HEK293 (cell line): Measurements from ENCODE around the gene ZBTB22.
A peak's percentile ranks its signal among the peaks of the same experiment; 100 is the strongest.

Experiments used
- CTCF ChIA-PET: fragments of 350-600 bp; formaldehyde crosslinking; extraction: SDS; loops from one replicate; lab custom pipeline; 2021; ENCODE audit warnings: antibody characterized with exemption; lab: Yijun Ruan, JAX
- POLR2A ChIA-PET: fragments of 300-600 bp; formaldehyde crosslinking; extraction: SDS; loops from one replicate; lab custom pipeline; 2020; ENCODE audit warnings: antibody characterized with exemption, inconsistent platforms; lab: Yijun Ruan, JAX
- H3K27ac ChIP-seq: fragments of 200-500 bp; sonication (Bioruptor generic); 2 replicates; pipeline ENCODE4 v1.5.1; 2014; ENCODE audit warnings: low read depth, low read length, control low read depth, inconsistent platforms; ENCODE audit errors: extremely low read depth
- H3K36me3 ChIP-seq, 2 experiments: fragments of 200-500 bp in 1 of 2; sonication (Bioruptor generic) in 1 of 2; 1 replicate in 1 of 2; 2 replicates in 1 of 2; pipeline ENCODE4 v1.5.1; 2014 to 2017; ENCODE audit warnings: inconsistent platforms in 2 of 2, low read length in 2 of 2; ENCODE audit not compliant: control insufficient read depth in 2 of 2, insufficient read depth in 1 of 2
- H3K4me1 ChIP-seq: fragments of 200-500 bp; sonication (Bioruptor generic); 2 replicates; pipeline ENCODE4 v1.5.1; 2014; ENCODE audit warnings: mild to moderate bottlenecking, low read length, inconsistent platforms; ENCODE audit not compliant: control insufficient read depth, insufficient read depth
- H3K4me3 ChIP-seq: 2 replicates; pipeline ENCODE4 v1.5.1; 2011; ENCODE audit warnings: low read depth, mild to moderate bottlenecking, control low read depth, low read length, moderate library complexity
- H3K9me3 ChIP-seq: fragments of 200-500 bp; sonication (Bioruptor generic); 2 replicates; pipeline ENCODE4 v1.5.1; 2014; ENCODE audit warnings: low read depth, low read length, inconsistent platforms; ENCODE audit not compliant: control insufficient read depth, insufficient read depth
- BCL11A ChIP-seq: fragments of 450-650 bp; formaldehyde crosslinking; IDR thresholded peaks from 2 replicates; pipeline ENCODE4 v1.5.1; 2016; ENCODE audit warnings: low read depth, missing biosample characterization, missing genetic modification characterization
- BCL11B ChIP-seq: fragments of 450-650 bp; formaldehyde crosslinking; IDR thresholded peaks from 2 replicates; pipeline ENCODE4 v1.5.1; 2016; ENCODE audit warnings: low read depth, missing biosample characterization, missing genetic modification characterization
- KLF10 ChIP-seq: fragments of 450-650 bp; IDR thresholded peaks from 2 replicates; pipeline ENCODE4 v1.5.1; 2018; ENCODE audit warnings: missing biosample characterization, mild to moderate bottlenecking, missing genetic modification characterization
- MZF1 ChIP-seq: fragments of 450-650 bp; formaldehyde crosslinking; IDR thresholded peaks from 2 replicates; pipeline ENCODE4 v1.5.1; 2017; ENCODE audit warnings: missing biosample characterization, missing genetic modification characterization, borderline replicate concordance
- SALL2 ChIP-seq: fragments of 450-650 bp; formaldehyde crosslinking; IDR thresholded peaks from 2 replicates; pipeline ENCODE4 v1.5.0; 2017; ENCODE audit warnings: missing biosample characterization, mild to moderate bottlenecking, missing genetic modification characterization, borderline replicate concordance
- SCRT2 ChIP-seq: fragments of 450-650 bp; formaldehyde crosslinking; IDR thresholded peaks from 2 replicates; pipeline ENCODE4 v1.5.1; 2016; ENCODE audit warnings: missing biosample characterization, missing genetic modification characterization
- SP3 ChIP-seq: fragments of 450-650 bp; formaldehyde crosslinking; IDR thresholded peaks from 2 replicates; pipeline ENCODE4 v1.5.1; 2016; ENCODE audit warnings: missing biosample characterization, missing genetic modification characterization
- YY1 ChIP-seq: fragments of 450-650 bp; formaldehyde crosslinking; IDR thresholded peaks from 2 replicates; pipeline ENCODE4 v1.5.1; 2018; ENCODE audit warnings: missing biosample characterization, missing genetic modification characterization
- ZBTB17 ChIP-seq: fragments of 450-650 bp; formaldehyde crosslinking; IDR thresholded peaks from 2 replicates; pipeline ENCODE4 v1.5.1; 2016; ENCODE audit warnings: missing biosample characterization, missing genetic modification characterization
- ZNF112 ChIP-seq: fragments of 450-650 bp; formaldehyde crosslinking; IDR thresholded peaks from 2 replicates; pipeline ENCODE4 v1.5.0; 2017; ENCODE audit warnings: missing biosample characterization, missing genetic modification characterization
- ZNF221 ChIP-seq: fragments of 450-650 bp; formaldehyde crosslinking; IDR thresholded peaks from 2 replicates; pipeline ENCODE4 v1.5.1; 2017; ENCODE audit warnings: missing biosample characterization, missing genetic modification characterization, borderline replicate concordance
- ZNF23 ChIP-seq: fragments of 450-650 bp; formaldehyde crosslinking; IDR thresholded peaks from 2 replicates; pipeline ENCODE4 v1.5.1; 2016; ENCODE audit warnings: missing biosample characterization, missing genetic modification characterization, borderline replicate concordance
- ZNF248 ChIP-seq: fragments of 450-650 bp; formaldehyde crosslinking; IDR thresholded peaks from 2 replicates; pipeline ENCODE4 v1.5.1; 2017; ENCODE audit warnings: missing biosample characterization, missing genetic modification characterization
- ZNF341 ChIP-seq: fragments of 450-650 bp; formaldehyde crosslinking; IDR thresholded peaks from 2 replicates; pipeline ENCODE4; 2016; ENCODE audit warnings: low read depth, missing biosample characterization, missing genetic modification characterization
- ZNF423 ChIP-seq: fragments of 450-650 bp; formaldehyde crosslinking; IDR thresholded peaks from 2 replicates; pipeline ENCODE4 v1.5.1; 2016; ENCODE audit warnings: missing biosample characterization, missing genetic modification characterization
- ZNF426 ChIP-seq: fragments of 450-650 bp; formaldehyde crosslinking; IDR thresholded peaks from 2 replicates; pipeline ENCODE4 v1.5.1; 2017; ENCODE audit warnings: missing biosample characterization, missing genetic modification characterization, mild to moderate bottlenecking, inconsistent platforms, moderate library complexity
- ZNF544 ChIP-seq: fragments of 450-650 bp; formaldehyde crosslinking; IDR thresholded peaks from 2 replicates; pipeline ENCODE4 v1.5.0; 2017; ENCODE audit warnings: missing biosample characterization, missing genetic modification characterization
- ZNF654 ChIP-seq: fragments of 450-650 bp; formaldehyde crosslinking; IDR thresholded peaks from 2 replicates; pipeline ENCODE4 v1.5.1; 2016; ENCODE audit warnings: low read depth, missing biosample characterization, missing genetic modification characterization
- ZNF707 ChIP-seq: fragments of 450-650 bp; formaldehyde crosslinking; IDR thresholded peaks from 2 replicates; pipeline ENCODE4 v1.5.1; 2016; ENCODE audit warnings: missing biosample characterization, missing genetic modification characterization
- ZNF768 ChIP-seq: fragments of 450-650 bp; formaldehyde crosslinking; IDR thresholded peaks from 2 replicates; pipeline ENCODE4 v1.5.1; 2018; ENCODE audit warnings: missing biosample characterization, mild to moderate bottlenecking, missing genetic modification characterization
- ZNF830 ChIP-seq: fragments of 450-650 bp; IDR thresholded peaks from 2 replicates; pipeline ENCODE4 v1.5.0; 2018; ENCODE audit warnings: missing biosample characterization, missing genetic modification characterization, low read depth, mild to moderate bottlenecking, moderate library complexity
- ZNF837 ChIP-seq: fragments of 450-650 bp; formaldehyde crosslinking; IDR thresholded peaks from 2 replicates; pipeline ENCODE4 v1.5.1; 2016; ENCODE audit warnings: missing biosample characterization, missing genetic modification characterization
- ZSCAN23 ChIP-seq: fragments of 450-650 bp; formaldehyde crosslinking; IDR thresholded peaks from 2 replicates; pipeline ENCODE4 v1.5.1; 2016; ENCODE audit warnings: missing biosample characterization, missing genetic modification characterization
- TF ChIP-seq, protein P1 (sequence below): fragments of 450-650 bp; formaldehyde crosslinking; IDR thresholded peaks from 2 replicates; pipeline ENCODE4 v1.5.1; 2016; ENCODE audit warnings: missing biosample characterization, missing genetic modification characterization

The ZBTB22 gene

DNA sequence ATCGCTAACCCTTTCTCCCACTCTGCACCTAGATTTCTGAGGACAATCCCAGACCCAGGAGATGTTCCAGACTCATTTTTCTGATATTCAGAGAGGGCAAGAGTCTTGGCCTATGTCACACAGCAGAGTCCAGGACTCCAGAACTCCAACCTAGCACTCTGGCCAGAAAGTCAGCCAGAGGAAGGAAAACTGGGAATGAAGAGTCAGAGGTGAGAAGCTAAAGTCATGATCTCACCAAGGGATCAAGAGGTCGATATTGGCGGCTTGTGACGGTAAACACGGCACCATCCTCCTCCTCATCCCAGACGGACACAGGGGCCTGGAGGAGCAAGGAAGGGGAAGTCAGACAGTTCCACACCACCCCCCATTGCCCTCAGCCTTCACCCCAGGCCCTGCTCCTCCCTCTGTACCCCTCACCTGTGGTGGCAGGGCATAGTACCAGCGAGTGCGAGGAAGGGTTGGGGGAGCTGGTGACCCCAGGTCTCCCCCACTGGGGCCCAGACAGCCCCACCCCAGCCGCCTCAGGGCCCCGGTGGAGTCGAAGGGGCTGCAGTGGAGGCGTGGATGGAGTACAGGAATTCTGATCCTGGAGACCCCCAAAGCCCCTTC lies 20.6 kb downstream of the ZBTB22 start:
- ChIA-PET POLR2A (interaction anchor here (1.0 to 3.6 kb wide), 7 partner anchors 9 to 325 kb away, joined by 4 to 57 read pairs (median 50); partner anchors contain the start of genes B3GALT4, PFDN6, RPS18 and TAPBP), CTCF (interaction anchor here (0.8 to 1.6 kb wide), 5 partner anchors 8 to 94 kb away, joined by 3 to 9 read pairs (median 4); partner anchors contain the start of genes B3GALT4 and WDR46)
- H3K4me3 ChIP-seq = no peak overlapping the region
- H3K9me3 ChIP-seq = no peaks in the 10 kb centered on the region
- peaks cover 4 to 47% of the 10 kb centered on the region in 2 experiments; a peak in 2 of 3 replicates for H3K36me3 ChIP-seq
- no peak for TF ChIP-seq ZNF707 (tag by site-specific recombination)
- TF ChIP-seq ZSCAN23 (tag by site-specific recombination) = no peak
- TF ChIP-seq ZNF341 = no peak
- TF ChIP-seq ZNF768 (tag by site-specific recombination) = peak; percentile 96
- no peak for TF ChIP-seq ZNF221
- no peak for TF ChIP-seq ZNF112 (tag by site-specific recombination)
- H3K4me1 ChIP-seq = no peaks in the 10 kb centered on the region
- no peak overlapping the region for H3K27ac ChIP-seq

DNA sequence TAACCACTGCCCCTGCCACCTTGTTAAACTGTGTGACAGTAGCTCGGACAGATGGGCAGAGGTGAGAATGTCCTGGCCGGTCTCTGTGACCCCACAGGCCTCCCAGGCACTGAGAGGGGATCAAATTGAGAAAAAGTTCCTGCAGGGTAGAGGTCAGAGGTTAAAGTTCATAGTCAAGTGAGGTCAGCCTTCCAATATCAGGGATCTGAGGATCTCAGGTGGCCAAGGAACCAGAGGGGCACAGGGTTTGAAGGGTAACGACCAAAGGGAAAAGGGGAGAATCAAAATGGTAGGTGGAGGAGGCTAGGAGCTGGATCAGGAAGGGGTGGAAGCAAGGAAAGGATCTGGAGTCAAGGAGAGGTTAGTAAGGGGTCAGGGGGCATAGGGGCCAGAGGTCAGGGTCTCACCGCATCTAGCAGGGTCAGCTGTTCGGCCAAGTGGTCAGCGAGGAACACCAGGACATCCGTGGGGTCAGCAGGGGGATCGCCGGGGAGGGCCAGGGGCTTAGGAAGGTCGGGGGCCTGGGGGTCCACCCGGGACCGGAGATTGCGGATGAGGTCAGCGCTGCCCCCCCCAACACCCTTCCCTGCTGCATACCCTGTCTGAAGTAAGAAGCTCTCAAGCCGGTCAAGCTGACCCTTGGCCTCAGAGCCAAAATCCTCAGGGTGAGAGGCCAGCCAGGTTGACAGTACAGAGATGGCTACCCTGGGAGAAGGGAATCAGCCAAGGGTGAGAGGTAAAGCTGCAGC lies 21.7 kb downstream of the ZBTB22 start:
- TF ChIP-seq BCL11A (tag by site-specific recombination) = peak; percentile 90
- TF ChIP-seq ZNF544 (tag by site-specific recombination) = no peak
- no peak for TF ChIP-seq ZNF23 (tag by site-specific recombination)
- TF ChIP-seq BCL11B (tag by site-specific recombination) = peak; percentile 98
- ChIA-PET POLR2A (interaction anchor here (1.5 to 2.4 kb wide), 3 partner anchors 15 to 19 kb away, joined by 5 to 8 read pairs (median 7); partner anchors contain the start of genes B3GALT4 and TAPBP), CTCF (interaction anchor here (0.6 to 1.3 kb wide), 5 partner anchors 7 to 145 kb away, joined by 3 to 4 read pairs (median 3); partner anchors contain the start of gene WDR46)
- Histone ChIP-seq H3K27ac (no peak overlapping the region), H3K4me3 (no peak overlapping the region), H3K36me3 (peaks cover 0 to 54% of the 10 kb centered on the region in 2 experiments; a peak in 2 of 3 replicates), H3K9me3 (no peaks in the 10 kb centered on the region), H3K4me1 (no peaks in the 10 kb centered on the region)

DNA sequence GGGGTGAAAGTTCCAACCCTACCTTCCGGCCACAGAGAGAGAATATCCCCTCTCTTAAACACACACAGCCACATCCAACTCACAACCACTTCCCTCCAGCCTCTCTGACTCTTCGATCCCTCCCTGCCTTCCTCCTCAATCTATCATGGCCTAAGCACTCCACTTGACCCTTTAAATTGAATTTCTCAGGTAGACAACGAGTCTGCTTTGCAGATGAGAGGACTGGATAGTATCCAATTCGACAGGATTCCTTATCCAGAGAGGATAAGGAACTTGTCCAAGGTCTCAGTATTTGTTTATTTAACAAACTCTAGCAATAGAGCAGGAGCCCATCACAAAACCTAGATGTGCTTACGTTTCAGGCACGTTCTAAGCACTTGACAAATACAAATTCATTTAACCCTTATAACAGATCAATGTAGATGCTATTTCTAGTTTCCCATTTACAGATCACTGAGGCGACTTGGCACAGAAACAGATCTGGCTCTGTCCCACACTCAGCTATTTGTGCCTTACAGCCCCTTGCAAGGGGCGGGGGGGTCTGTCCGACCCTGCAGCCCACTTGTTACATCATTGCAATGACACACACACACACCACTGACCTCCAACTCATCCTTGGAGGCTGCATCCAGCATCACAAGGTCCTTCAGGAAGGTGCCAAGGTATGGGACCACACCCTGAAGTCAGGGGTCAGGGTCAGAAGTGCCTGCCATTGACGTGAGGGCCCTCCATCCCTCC lies 23.3 kb downstream of the ZBTB22 start:
- Histone ChIP-seq H3K4me3 (no peak overlapping the region), H3K27ac (no peak overlapping the region), H3K4me1 (peaks cover 5% of the 10 kb centered on the region; the same call in 1 of the 2 replicates), H3K9me3 (no peaks in the 10 kb centered on the region), H3K36me3 (peaks cover 0 to 60% of the 10 kb centered on the region in 2 experiments; a peak in 2 of 3 replicates)
- TF ChIP-seq SCRT2 (tag by site-specific recombination) (peak; percentile 62; the same call in 1 of the 2 replicates), ZNF426 (tag by site-specific recombination) (no peak), ZBTB17 (tag by site-specific recombination) (0 out of 2 replicates have a peak, but pooled peaks have one; percentile 11)
- POLR2A ChIA-PET = interaction anchor here (2.1 kb wide), 1 partner anchor 13 kb away, joined by 7 read pairs; no protein-coding TSS in a partner anchor
- CTCF ChIA-PET = interaction anchor here (1.1 kb wide), 1 partner anchor 18 kb away, joined by 4 read pairs; no protein-coding TSS in a partner anchor

DNA sequence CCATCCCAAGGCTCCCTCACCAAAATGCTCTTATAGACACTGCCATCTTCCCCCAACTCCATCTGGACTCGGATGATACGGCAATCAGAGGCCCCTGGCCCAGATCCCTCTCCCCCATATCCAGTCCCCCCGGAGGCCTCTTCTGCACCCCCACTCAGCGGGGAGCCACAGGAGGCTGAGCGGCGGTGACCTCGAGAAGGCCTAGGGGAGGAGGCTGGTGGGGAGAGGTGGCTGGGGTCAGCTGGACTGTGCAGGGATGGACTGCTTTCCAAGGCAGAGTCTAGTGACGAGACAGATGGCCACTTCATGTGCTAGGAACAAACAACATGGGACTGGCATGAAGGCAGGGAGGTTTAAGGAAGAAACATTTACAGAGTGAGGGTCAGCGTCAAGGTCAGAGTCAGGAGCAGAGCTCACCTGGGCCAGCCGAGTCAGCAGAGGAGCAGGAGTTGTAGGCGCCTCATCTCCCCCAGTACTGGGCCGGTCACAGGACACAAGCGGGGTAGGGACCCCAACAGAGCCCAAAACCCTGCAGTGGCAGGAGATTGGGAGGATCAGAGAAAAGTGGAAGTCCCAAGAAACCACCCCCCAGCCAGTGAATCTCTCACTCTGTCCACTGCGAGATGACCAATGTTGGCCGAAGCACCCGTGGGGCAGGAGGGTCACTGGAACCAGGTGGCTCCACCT lies 24.4 kb downstream of the ZBTB22 start:
- TF ChIP-seq YY1 (no peak), ZNF423 (no peak), ZNF837 (tag by site-specific recombination) (no peak), ZNF654 (tag by site-specific recombination) (no peak), ZNF830 (no peak), SP3 (tag by site-specific recombination) (no peak), SALL2 (tag by site-specific recombination) (no peak), KLF10 (tag by site-specific recombination) (no peak), MZF1 (no peak), ZNF248 (tag by site-specific recombination) (no peak)
- TF ChIP-seq, protein P1, sequence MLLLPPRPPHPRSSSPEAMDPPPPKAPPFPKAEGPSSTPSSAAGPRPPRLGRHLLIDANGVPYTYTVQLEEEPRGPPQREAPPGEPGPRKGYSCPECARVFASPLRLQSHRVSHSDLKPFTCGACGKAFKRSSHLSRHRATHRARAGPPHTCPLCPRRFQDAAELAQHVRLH (tag by site-specific recombination) = no peak
- no peak overlapping the region for H3K4me3 ChIP-seq
- ChIA-PET POLR2A (interaction anchor here (5.3 to 7.5 kb wide), 2 partner anchors 15 to 21 kb away, joined by 58 to 92 read pairs; partner anchors contain the start of genes B3GALT4, RPS18 and VPS52), CTCF (interaction anchor here (1.0 kb wide), 1 partner anchor 44 kb away, joined by 3 read pairs; no protein-coding TSS in a partner anchor)
- H3K36me3 ChIP-seq = peaks cover 0 to 62% of the 10 kb centered on the region in 2 experiments; a peak in 2 of 3 replicates
- no peak overlapping the region; the same call in 1 of the 2 replicates for H3K27ac ChIP-seq
- peaks cover 9% of the 10 kb centered on the region; the same call in 1 of the 2 replicates for H3K4me1 ChIP-seq
- no peaks in the 10 kb centered on the region for H3K9me3 ChIP-seq
